Measurements from ENCODE around the gene PDE6D. TPM values are rescaled to one million over a fixed set of nuclear protein-coding genes. Genes with fewer than 3 reads are reported as not detected.

The PDE6D gene
- total RNA-seq, 4 donors from 2014 or later = 11.7 to 22.6 (median 17.6) TPM

- in situ Hi-C loops (cut with MboI; ENCODE audit: low sequenced_read_pairs in 4 of 4) = no loop called here
- intact Hi-C loops (cut with DNase I; ENCODE audit: low total_unique reads) = no loop called here
- TF ChIP-seq, protein P1, sequence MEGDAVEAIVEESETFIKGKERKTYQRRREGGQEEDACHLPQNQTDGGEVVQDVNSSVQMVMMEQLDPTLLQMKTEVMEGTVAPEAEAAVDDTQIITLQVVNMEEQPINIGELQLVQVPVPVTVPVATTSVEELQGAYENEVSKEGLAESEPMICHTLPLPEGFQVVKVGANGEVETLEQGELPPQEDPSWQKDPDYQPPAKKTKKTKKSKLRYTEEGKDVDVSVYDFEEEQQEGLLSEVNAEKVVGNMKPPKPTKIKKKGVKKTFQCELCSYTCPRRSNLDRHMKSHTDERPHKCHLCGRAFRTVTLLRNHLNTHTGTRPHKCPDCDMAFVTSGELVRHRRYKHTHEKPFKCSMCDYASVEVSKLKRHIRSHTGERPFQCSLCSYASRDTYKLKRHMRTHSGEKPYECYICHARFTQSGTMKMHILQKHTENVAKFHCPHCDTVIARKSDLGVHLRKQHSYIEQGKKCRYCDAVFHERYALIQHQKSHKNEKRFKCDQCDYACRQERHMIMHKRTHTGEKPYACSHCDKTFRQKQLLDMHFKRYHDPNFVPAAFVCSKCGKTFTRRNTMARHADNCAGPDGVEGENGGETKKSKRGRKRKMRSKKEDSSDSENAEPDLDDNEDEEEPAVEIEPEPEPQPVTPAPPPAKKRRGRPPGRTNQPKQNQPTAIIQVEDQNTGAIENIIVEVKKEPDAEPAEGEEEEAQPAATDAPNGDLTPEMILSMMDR (IDR thresholded peaks at IDR 0.05 in 4 of 5, conservative IDR thresholded peaks at IDR 0.05 in 1 of 5) = no peak
- no peak for TF ChIP-seq POLR2A (IDR thresholded peaks at IDR 0.05)
- H3K4me1 ChIP-seq = no peaks in the 10 kb centered on the region
- no peak overlapping the region for H3K27ac ChIP-seq
- DNase-seq (no peak), ATAC-seq (no peak)
- H3K4me3 ChIP-seq = no peak overlapping the region
- no peaks in the 10 kb centered on the region for H3K9me3 ChIP-seq
- H3K36me3 ChIP-seq = peaks cover 0 to 8% of the 10 kb centered on the region in 2 donors
- H3K27me3 ChIP-seq = no peaks in the 10 kb centered on the region
Observed at GRCh38 chr2:231816327-231817026, 35.4 kb upstream of the PDE6D start.

DNA sequence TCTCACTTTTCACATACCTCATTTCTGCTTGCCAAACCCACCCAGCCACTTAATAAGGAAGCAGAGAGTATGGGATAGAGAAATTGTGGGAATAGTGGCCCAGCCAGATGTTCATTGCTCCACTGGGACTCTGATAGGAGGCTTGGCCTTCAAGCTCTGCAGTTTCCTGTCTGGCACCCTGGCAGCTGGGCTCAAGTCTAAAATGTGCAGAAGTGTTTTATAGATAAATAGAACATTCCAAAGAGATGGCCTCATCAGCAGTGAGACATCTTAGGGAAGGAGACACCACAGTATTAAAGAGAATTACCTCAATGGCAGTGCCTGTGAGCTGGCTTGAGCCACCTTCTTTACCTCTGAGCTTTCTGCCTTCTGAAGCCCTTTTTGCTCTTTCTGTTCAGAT lies 29.8 kb upstream of the PDE6D start:
- in situ Hi-C loops (cut with MboI; ENCODE audit: low sequenced_read_pairs in 4 of 4) = no loop called here

GRCh38 chr2:231807020-231807419 lies 25.9 kb upstream of the PDE6D start:
- intact Hi-C loops (cut with DNase I; ENCODE audit: low total_unique reads) (no loop called here), in situ Hi-C loops (cut with MboI; ENCODE audit: low sequenced_read_pairs in 4 of 4) (no loop called here)
- H3K4me3 ChIP-seq = no peak overlapping the region
- DNase-seq (no peak), ATAC-seq (no peak)
- H3K4me1 ChIP-seq = no peaks in the 10 kb centered on the region
- H3K9me3 ChIP-seq = no peaks in the 10 kb centered on the region
- no peak for TF ChIP-seq POLR2A (IDR thresholded peaks at IDR 0.05)
- TF ChIP-seq, protein P1 (IDR thresholded peaks at IDR 0.05 in 4 of 5, conservative IDR thresholded peaks at IDR 0.05 in 1 of 5) = no peak
- H3K36me3 ChIP-seq = peaks cover 0 to 33% of the 10 kb centered on the region in 2 donors
- H3K27ac ChIP-seq = no peak overlapping the region
- H3K27me3 ChIP-seq = no peaks in the 10 kb centered on the region

More for the DNA sequence above, 29.8 kb upstream of the PDE6D start:
- Histone ChIP-seq H3K4me1 (no peaks in the 10 kb centered on the region), H3K4me3 (no peak overlapping the region), H3K27me3 (no peaks in the 10 kb centered on the region), H3K9me3 (no peaks in the 10 kb centered on the region), H3K27ac (no peak overlapping the region), H3K36me3 (peaks cover 0 to 38% of the 10 kb centered on the region in 2 donors)
- intact Hi-C loops (cut with DNase I; ENCODE audit: low total_unique reads) = no loop called here
- DNase-seq = no peak
- no peak for ATAC-seq
- no peak for TF ChIP-seq POLR2A (IDR thresholded peaks at IDR 0.05)
- TF ChIP-seq, protein P1 (IDR thresholded peaks at IDR 0.05 in 4 of 5, conservative IDR thresholded peaks at IDR 0.05 in 1 of 5) = no peak

DNA sequence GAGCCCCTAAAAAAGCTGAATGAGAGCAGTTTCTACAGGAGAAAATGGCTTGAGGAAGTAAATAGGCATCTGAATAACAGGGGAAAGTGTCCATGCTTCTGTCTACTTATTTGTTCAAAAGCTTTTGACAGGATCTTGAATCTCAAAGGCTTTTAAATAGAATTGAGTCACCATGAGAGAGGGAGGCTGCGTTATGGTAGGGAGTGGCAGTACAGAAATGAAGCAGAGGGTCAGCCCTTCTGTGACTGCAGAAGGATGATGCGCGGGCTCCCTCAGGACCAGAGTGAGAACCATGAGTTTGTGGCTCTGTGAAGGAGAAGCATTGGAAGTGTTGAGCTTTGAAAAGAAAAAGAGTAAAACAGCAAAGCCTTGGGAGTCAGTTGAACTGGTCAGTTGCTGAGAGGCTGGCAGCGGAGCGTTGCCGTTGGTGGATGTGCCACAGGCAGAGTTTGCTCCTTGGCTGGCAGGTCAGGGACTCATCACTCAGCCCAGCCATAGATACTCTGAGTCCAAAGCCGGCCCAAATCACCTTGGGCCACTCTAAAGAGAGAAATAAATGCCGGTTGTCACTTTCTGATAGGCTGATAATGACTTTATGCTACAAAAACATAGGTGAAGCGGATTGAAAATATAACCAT lies 22.5 kb upstream of the PDE6D start:
- peaks cover 0 to 51% of the 10 kb centered on the region in 2 donors for H3K36me3 ChIP-seq
- intact Hi-C loops (cut with DNase I; ENCODE audit: low total_unique reads) = no loop called here
- H3K9me3 ChIP-seq = no peaks in the 10 kb centered on the region
- no peak for ATAC-seq
- H3K27ac ChIP-seq = no peak overlapping the region
- TF ChIP-seq, protein P1 (IDR thresholded peaks at IDR 0.05 in 4 of 5, conservative IDR thresholded peaks at IDR 0.05 in 1 of 5) = no peak
- TF ChIP-seq POLR2A (IDR thresholded peaks at IDR 0.05) = no peak
- no peak for DNase-seq
- no peaks in the 10 kb centered on the region for H3K4me1 ChIP-seq
- H3K27me3 ChIP-seq = no peaks in the 10 kb centered on the region
- in situ Hi-C loops (cut with MboI; ENCODE audit: low sequenced_read_pairs in 4 of 4) = no loop called here
- H3K4me3 ChIP-seq = no peak overlapping the region

Data from gastrocnemius medialis (tissue), 4 donors.